NCI-H128 (cell line): ENCODE results near the gene HSF2BP.
"Not testable (repeated sequence)": the region's sequence is repeated elsewhere in the genome, so short reads cannot be mapped to it uniquely, and the experiment has no call there.

Source experiments
- DNase-seq: peaks from one replicate; lab custom pipeline; 2025; ENCODE audit not compliant: unreplicated experiment; lab: John Stamatoyannopoulos, UW

The HSF2BP gene

GRCh38 chr21:43652616-43653015, 6.7 kb downstream of the HSF2BP start:
- no peak for DNase-seq

- DNase-seq = not testable (repeated sequence)
These were observed 7.4 kb downstream of the HSF2BP start for GRCh38 chr21:43651926-43652325.

GRCh38 chr21:43648171-43648570, 11.1 kb downstream of the HSF2BP start:
- no peak for DNase-seq

GRCh38 chr21:43646550-43647260, 12.6 kb downstream of the HSF2BP start:
- DNase-seq = peak; percentile 68

GRCh38 chr21:43645976-43646375, 13.3 kb downstream of the HSF2BP start:
- no peak for DNase-seq

- DNase-seq = no peak
These were observed 14.0 kb downstream of the HSF2BP start for GRCh38 chr21:43645136-43645891.

GRCh38 chr21:43644609-43645008, 14.7 kb downstream of the HSF2BP start:
- no peak for DNase-seq

GRCh38 chr21:43644071-43644470, 15.2 kb downstream of the HSF2BP start:
- DNase-seq = no peak

- DNase-seq = no peak
These were observed 16.1 kb downstream of the HSF2BP start for GRCh38 chr21:43643193-43643592.

- DNase-seq = no peak
These were observed 18.9 kb downstream of the HSF2BP start for GRCh38 chr21:43640400-43640799.

- DNase-seq = no peak
These were observed 19.6 kb downstream of the HSF2BP start for GRCh38 chr21:43639470-43640353.

- DNase-seq = no peak
These were observed 21.6 kb downstream of the HSF2BP start for GRCh38 chr21:43637530-43638158.

- no peak for DNase-seq
These were observed 23.9 kb downstream of the HSF2BP start for GRCh38 chr21:43635436-43635835.

GRCh38 chr21:43634618-43635017, 24.7 kb downstream of the HSF2BP start:
- DNase-seq = no peak

- no peak for DNase-seq
These were observed 26.8 kb downstream of the HSF2BP start for GRCh38 chr21:43632373-43632905.

GRCh38 chr21:43631411-43632107, 27.7 kb downstream of the HSF2BP start:
- DNase-seq = no peak

GRCh38 chr21:43627527-43627926, 31.8 kb downstream of the HSF2BP start:
- no peak for DNase-seq

- no peak for DNase-seq
These were observed 32.9 kb downstream of the HSF2BP start for GRCh38 chr21:43626390-43626789.

GRCh38 chr21:43624339-43624738, 34.9 kb downstream of the HSF2BP start:
- DNase-seq = no peak

GRCh38 chr21:43623588-43623987, 35.7 kb downstream of the HSF2BP start:
- DNase-seq = no peak
